GM19397 (cell line): ENCODE data around the gene KIRREL3.

Experiments
- ATAC-seq: cut with Tn5 transposase; IDR thresholded peaks from one replicate; pipeline ENCODE4 v1.9.1; 2021; ENCODE audit warnings: mild to moderate bottlenecking, moderate library complexity; ENCODE audit not compliant: unreplicated experiment

KIRREL3 gene

GRCh38 chr11:126522152-126522551 lies 478.4 kb downstream of the KIRREL3 start:
- ATAC-seq = no peak

GRCh38 chr11:126521196-126521595 lies 479.4 kb downstream of the KIRREL3 start:
- ATAC-seq = no peak

GRCh38 chr11:126519764-126520734 lies 480.5 kb downstream of the KIRREL3 start:
- ATAC-seq = no peak

- no peak for ATAC-seq
Observed at GRCh38 chr11:126518972-126519690, 481.4 kb downstream of the KIRREL3 start.

GRCh38 chr11:126518071-126518971 lies 482.2 kb downstream of the KIRREL3 start:
- no peak for ATAC-seq

GRCh38 chr11:126515501-126515900 lies 485.1 kb downstream of the KIRREL3 start:
- no peak for ATAC-seq

GRCh38 chr11:126514061-126514693 lies 486.4 kb downstream of the KIRREL3 start:
- ATAC-seq = no peak

- ATAC-seq = no peak
Observed at GRCh38 chr11:126512741-126513715, 487.5 kb downstream of the KIRREL3 start.

GRCh38 chr11:126512251-126512650 lies 488.3 kb downstream of the KIRREL3 start:
- no peak for ATAC-seq

GRCh38 chr11:126511475-126512115 lies 489.0 kb downstream of the KIRREL3 start:
- no peak for ATAC-seq

- no peak for ATAC-seq
Observed at GRCh38 chr11:126510621-126511370, 489.8 kb downstream of the KIRREL3 start.

GRCh38 chr11:126507646-126508045 lies 492.9 kb downstream of the KIRREL3 start:
- ATAC-seq = no peak

- ATAC-seq = no peak
Observed at GRCh38 chr11:126506789-126507188, 493.8 kb downstream of the KIRREL3 start.

GRCh38 chr11:126502982-126503381 lies 497.6 kb downstream of the KIRREL3 start:
- no peak for ATAC-seq

GRCh38 chr11:126502159-126502558 lies 498.4 kb downstream of the KIRREL3 start:
- ATAC-seq = no peak

GRCh38 chr11:126501641-126502040 lies 498.9 kb downstream of the KIRREL3 start:
- ATAC-seq = no peak

GRCh38 chr11:126500981-126501380 lies 499.6 kb downstream of the KIRREL3 start:
- no peak for ATAC-seq

GRCh38 chr11:126499131-126499752 lies 501.3 kb downstream of the KIRREL3 start:
- no peak for ATAC-seq
